RPMI8226 (cell line): ENCODE results near the gene AKT2.
"Not testable (repeated sequence)": the region's sequence is repeated elsewhere in the genome, so short reads cannot be mapped to it uniquely, and the experiment has no call there.

Experiments used
- DNase-seq: peaks from one replicate; pipeline ENCODE4 v3.0.0-alpha.2; 2015

The AKT2 gene

GRCh38 chr19:40232949-40233810, 52.0 kb downstream of the AKT2 start:
- no peak for DNase-seq

- DNase-seq, result no peak
Measured at GRCh38 chr19:40232479-40232878, 52.7 kb downstream of the AKT2 start.

- no peak for DNase-seq
Measured at GRCh38 chr19:40231544-40232424, 53.4 kb downstream of the AKT2 start.

GRCh38 chr19:40231057-40231456, 54.1 kb downstream of the AKT2 start:
- no peak for DNase-seq

- DNase-seq, result no peak
Measured at GRCh38 chr19:40229926-40230417, 55.2 kb downstream of the AKT2 start.

- DNase-seq, result no peak
Measured at GRCh38 chr19:40229484-40229883, 55.7 kb downstream of the AKT2 start.

- DNase-seq, result no peak
Measured at GRCh38 chr19:40228863-40229262, 56.3 kb downstream of the AKT2 start.

- no peak for DNase-seq
Measured at GRCh38 chr19:40228346-40228745, 56.8 kb downstream of the AKT2 start.

GRCh38 chr19:40225440-40226305, 59.5 kb downstream of the AKT2 start:
- peak; percentile 17 for DNase-seq

GRCh38 chr19:40224342-40225150, 60.6 kb downstream of the AKT2 start:
- DNase-seq, result peak; percentile 28

- no peak for DNase-seq
Measured at GRCh38 chr19:40223135-40223822, 61.9 kb downstream of the AKT2 start.

GRCh38 chr19:40221858-40222619, 63.1 kb downstream of the AKT2 start:
- DNase-seq, result peak; percentile 58

- DNase-seq, result no peak
Measured at GRCh38 chr19:40220674-40221073, 64.5 kb downstream of the AKT2 start.

- DNase-seq, result no peak
Measured at GRCh38 chr19:40219721-40220276, 65.3 kb downstream of the AKT2 start.

GRCh38 chr19:40219029-40219428, 66.1 kb downstream of the AKT2 start:
- not testable (repeated sequence) for DNase-seq

GRCh38 chr19:40217934-40218890, 66.9 kb downstream of the AKT2 start, which contains the start of gene TTC9B:
Gene TTC9B (minus strand): TSS chr19:40218384. CDS start chr19:40218381, 3 bp downstream.
- DNase-seq, result peak; percentile 20

GRCh38 chr19:40217027-40217810, 67.9 kb downstream of the AKT2 start:
- peak; percentile 22 for DNase-seq

GRCh38 chr19:40216777-40217026, 68.4 kb downstream of the AKT2 start:
- DNase-seq, result no peak
